H9 (cell line): ENCODE data around the gene TRPM1. TPM values are rescaled to one million over a fixed set of nuclear protein-coding genes. Genes with fewer than 3 reads are reported as not detected.

Experiments
- DNase-seq: peaks from one replicate; pipeline ENCODE4 v3.0.0-alpha.2; 2017
- H2AFZ ChIP-seq: one replicate; pipeline ENCODE4 v1.6.1; 2013; ENCODE audit warnings: mild to moderate bottlenecking, low read length, control low read depth, moderate library complexity
- H2AK5ac ChIP-seq: 2 replicates; pipeline ENCODE4 v1.6.1; 2013; ENCODE audit warnings: low read length, control low read depth, mixed read lengths; ENCODE audit not compliant: insufficient read length
- H2BK120ac ChIP-seq: one replicate; pipeline ENCODE4 v1.6.1; 2013; ENCODE audit warnings: low read depth, mild to moderate bottlenecking, low read length, control low read depth, inconsistent platforms; ENCODE audit not compliant: poor library complexity, severe bottlenecking
- H2BK12ac ChIP-seq: 2 replicates; pipeline ENCODE4 v1.6.1; 2013; ENCODE audit warnings: low read length, control low read depth, mixed read lengths, low read depth; ENCODE audit not compliant: insufficient read length
- H2BK15ac ChIP-seq: 2 replicates; pipeline ENCODE4 v1.6.1; 2013; ENCODE audit warnings: low read depth, low read length, control low read depth
- H2BK20ac ChIP-seq: one replicate; pipeline ENCODE4 v1.6.1; 2013; ENCODE audit warnings: low read depth, mild to moderate bottlenecking, low read length, control low read depth, inconsistent platforms; ENCODE audit not compliant: poor library complexity, severe bottlenecking
- H2BK5ac ChIP-seq: 2 replicates; pipeline ENCODE4 v1.6.1; 2013; ENCODE audit warnings: low read length, control low read depth, mixed read lengths; ENCODE audit not compliant: insufficient read length
- H3K14ac ChIP-seq: 2 replicates; pipeline ENCODE4 v1.6.1; 2013; ENCODE audit warnings: low read length, control low read depth; ENCODE audit not compliant: insufficient read depth
- H3K18ac ChIP-seq: 2 replicates; pipeline ENCODE4 v1.6.1; 2013; ENCODE audit warnings: low read depth, mild to moderate bottlenecking, mixed read lengths, low read length, control low read depth; ENCODE audit not compliant: insufficient read length
- H3K23ac ChIP-seq: 2 replicates; pipeline ENCODE4 v1.6.1; 2013; ENCODE audit warnings: low read length, control low read depth, mixed read lengths, low read depth; ENCODE audit not compliant: insufficient read length
- H3K23me2 ChIP-seq: 2 replicates; pipeline ENCODE4 v1.6.1; 2013; ENCODE audit warnings: low read depth, mild to moderate bottlenecking, mixed read lengths, low read length, control low read depth; ENCODE audit not compliant: insufficient read length, poor library complexity, severe bottlenecking
- H3K27ac ChIP-seq: 2 replicates; pipeline ENCODE4 v1.5.1; 2013; ENCODE audit warnings: low read length, control low read depth, mixed read lengths, low read depth; ENCODE audit not compliant: insufficient read length
- H3K27me3 ChIP-seq: 2 replicates; pipeline ENCODE4 v1.6.1; 2013; ENCODE audit warnings: low read length, control low read depth, inconsistent platforms; ENCODE audit not compliant: insufficient read depth
- H3K4ac ChIP-seq: 2 replicates; pipeline ENCODE4 v1.6.1; 2013; ENCODE audit warnings: low read depth, mild to moderate bottlenecking, control low read depth, inconsistent platforms, low read length, moderate library complexity
- H3K4me1 ChIP-seq: 2 replicates; pipeline ENCODE4 v1.6.1; 2013; ENCODE audit warnings: low read length, control low read depth, inconsistent platforms; ENCODE audit not compliant: insufficient read depth
- H3K4me2 ChIP-seq: 2 replicates; pipeline ENCODE4 v1.6.1; 2013; ENCODE audit warnings: low read length, control low read depth, mixed read lengths; ENCODE audit not compliant: insufficient read length, insufficient read depth
- H3K56ac ChIP-seq: 2 replicates; pipeline ENCODE4 v1.6.1; 2013; ENCODE audit warnings: low read depth, mild to moderate bottlenecking, mixed read lengths, low read length, control low read depth; ENCODE audit not compliant: insufficient read length
- H3K79me1 ChIP-seq: 2 replicates; pipeline ENCODE4 v1.6.1; 2013; ENCODE audit warnings: low read depth, mild to moderate bottlenecking, moderate library complexity, low read length, control low read depth, inconsistent platforms; ENCODE audit not compliant: insufficient read depth, poor library complexity, severe bottlenecking
- H3K79me2 ChIP-seq: 2 replicates; pipeline ENCODE4 v1.6.1; 2013; ENCODE audit warnings: low read length, control low read depth, inconsistent platforms; ENCODE audit not compliant: insufficient read depth
- H3K9ac ChIP-seq: 2 replicates; pipeline ENCODE4 v1.6.1; 2013; ENCODE audit warnings: low read length, control low read depth, mixed read lengths; ENCODE audit not compliant: insufficient read length; ENCODE audit errors: extremely low read depth
- H3K9me3 ChIP-seq: one replicate; pipeline ENCODE4 v1.6.1; 2013; ENCODE audit warnings: low read depth, low read length, inconsistent platforms; ENCODE audit not compliant: control insufficient read depth
- H3T11ph ChIP-seq: one replicate; pipeline ENCODE4 v1.6.1; 2013; ENCODE audit warnings: mild to moderate bottlenecking, low read length, control low read depth, inconsistent platforms
- H4K20me1 ChIP-seq: one replicate; pipeline ENCODE4 v1.6.1; 2013; ENCODE audit not compliant: control insufficient read depth, insufficient read length, insufficient read depth
- H4K5ac ChIP-seq: 2 replicates; pipeline ENCODE4 v1.6.1; 2013; ENCODE audit warnings: low read depth, mild to moderate bottlenecking, mixed read lengths, low read length, control low read depth; ENCODE audit not compliant: insufficient read length
- H4K8ac ChIP-seq: replicated peaks from 2 replicates; pipeline ENCODE4 v1.6.1; 2013; ENCODE audit warnings: low read length, control low read depth, mixed read lengths, low read depth; ENCODE audit not compliant: insufficient read length
- H4K91ac ChIP-seq: 2 replicates; pipeline ENCODE4 v1.6.1; 2013; ENCODE audit warnings: low read depth, mild to moderate bottlenecking, moderate library complexity, mixed read lengths, low read length, control low read depth; ENCODE audit not compliant: insufficient read length
- H3K27ac Mint-ChIP-seq, 3 experiments: 2 replicates in 2 of 3; 3 replicates in 1 of 3; pipeline ENCODE4 v1.8.0; 2020 to 2021; ENCODE audit warnings: mixed read lengths in 3 of 3, mild to moderate bottlenecking in 1 of 3, moderate library complexity in 1 of 3
- H3K27me3 Mint-ChIP-seq: 2 replicates; pipeline ENCODE4 v1.8.0; 2021; ENCODE audit warnings: low read depth, mild to moderate bottlenecking, moderate library complexity, mixed read lengths
- H3K36me3 Mint-ChIP-seq, 3 experiments: 2 replicates in 2 of 3; 3 replicates in 1 of 3; pipeline ENCODE4 v1.8.0; 2020 to 2021; ENCODE audit warnings: low read depth in 3 of 3, mixed read lengths in 3 of 3; ENCODE audit not compliant: insufficient read depth in 1 of 3
- H3K4me1 Mint-ChIP-seq, 2 experiments: 2 replicates each; pipeline ENCODE4 v1.8.0; 2020; ENCODE audit warnings: mixed read lengths in 2 of 2
- H3K4me3 Mint-ChIP-seq, 2 experiments: 2 replicates in 1 of 2; 3 replicates in 1 of 2; pipeline ENCODE4 v1.8.0; 2020 to 2021; ENCODE audit warnings: mild to moderate bottlenecking in 2 of 2, mixed read lengths in 2 of 2, moderate library complexity in 1 of 2
- H3K9me3 Mint-ChIP-seq, 2 experiments: 2 replicates in 1 of 2; 3 replicates in 1 of 2; pipeline ENCODE4 v1.8.0; 2020; ENCODE audit warnings: mild to moderate bottlenecking in 2 of 2, mixed read lengths in 2 of 2, moderate library complexity in 1 of 2
- CTCF ChIP-seq: fragments of 200-600 bp; sonication (generic); conservative IDR thresholded peaks from 3 replicates; pipeline ENCODE4 v1.8.0; 2021; ENCODE audit warnings: antibody characterized with exemption, mild to moderate bottlenecking
- WGBS: extraction: QIAGEN DNeasy Blood & Tissue Kit; methylation state at CpG from one replicate; pipeline ENCODE4 v1.1.7; 2013; ENCODE audit warnings: missing lambda C conversion rate, low lambda C conversion rate, mixed read lengths; ENCODE audit not compliant: insufficient read length; ENCODE audit errors: extremely low coverage; 5-methylcytosine and 5-hydroxymethylcytosine counted together
- total RNA-seq: library from RNA; stranded (reverse); gene quantifications from 2 replicates; pipeline ENCODE4 v1.2.1, GENCODE V29; 2021

TRPM1 gene
- total RNA-seq, 1 experiment from 2014 or later = not detected

- Histone ChIP-seq H3K23ac (no peak overlapping the region), H3K56ac (no peak overlapping the region), H2BK12ac (no peak overlapping the region), H3K27me3 (no peaks in the 10 kb centered on the region), H3K14ac (no peak overlapping the region), H3K23me2 (no peaks in the 10 kb centered on the region), H4K20me1 (no peaks in the 10 kb centered on the region), H3K9ac (no peak overlapping the region), H3K18ac (no peak overlapping the region), H3K79me1 (no peaks in the 10 kb centered on the region), H2BK5ac (no peak overlapping the region), H3K4me1 (no peaks in the 10 kb centered on the region), H2AFZ (no peak overlapping the region), H3K79me2 (no peaks in the 10 kb centered on the region), H2BK120ac (no peak overlapping the region), H4K5ac (no peak overlapping the region), H3K9me3 (no peaks in the 10 kb centered on the region), H3K4ac (no peak overlapping the region), H3T11ph (no peak overlapping the region), H3K4me2 (no peak overlapping the region), H2BK15ac (no peak overlapping the region), H2BK20ac (no peak overlapping the region), H2AK5ac (no peak overlapping the region), H3K27ac (no peak overlapping the region), H4K8ac (no peak overlapping the region), H4K91ac (no peak overlapping the region)
- H3K27me3 Mint-ChIP-seq = no peaks in the 10 kb centered on the region; the same call in 1 of the 2 replicates
- no peak for TF ChIP-seq CTCF
- H3K36me3 Mint-ChIP-seq = peaks cover 0 to 13% (median 2%) of the 10 kb centered on the region in 3 experiments; a peak in 2 of 7 replicates
- H3K9me3 Mint-ChIP-seq = peaks cover 28 to 31% of the 10 kb centered on the region in 2 experiments
- DNase-seq = no peak
- H3K4me3 Mint-ChIP-seq = no peak overlapping the region
- peaks cover 0 to 6% of the 10 kb centered on the region in 2 experiments; a peak in 1 of 4 replicates for H3K4me1 Mint-ChIP-seq
- WGBS = no CpG with 5 or more reads among the region's 8 CpGs
- no peak overlapping the region for H3K27ac Mint-ChIP-seq
Observed at GRCh38 chr15:31125061-31125460, 23.5 kb upstream of the TRPM1 start.
